ENCODE data around the gene KIF1A.

The KIF1A gene

DNA sequence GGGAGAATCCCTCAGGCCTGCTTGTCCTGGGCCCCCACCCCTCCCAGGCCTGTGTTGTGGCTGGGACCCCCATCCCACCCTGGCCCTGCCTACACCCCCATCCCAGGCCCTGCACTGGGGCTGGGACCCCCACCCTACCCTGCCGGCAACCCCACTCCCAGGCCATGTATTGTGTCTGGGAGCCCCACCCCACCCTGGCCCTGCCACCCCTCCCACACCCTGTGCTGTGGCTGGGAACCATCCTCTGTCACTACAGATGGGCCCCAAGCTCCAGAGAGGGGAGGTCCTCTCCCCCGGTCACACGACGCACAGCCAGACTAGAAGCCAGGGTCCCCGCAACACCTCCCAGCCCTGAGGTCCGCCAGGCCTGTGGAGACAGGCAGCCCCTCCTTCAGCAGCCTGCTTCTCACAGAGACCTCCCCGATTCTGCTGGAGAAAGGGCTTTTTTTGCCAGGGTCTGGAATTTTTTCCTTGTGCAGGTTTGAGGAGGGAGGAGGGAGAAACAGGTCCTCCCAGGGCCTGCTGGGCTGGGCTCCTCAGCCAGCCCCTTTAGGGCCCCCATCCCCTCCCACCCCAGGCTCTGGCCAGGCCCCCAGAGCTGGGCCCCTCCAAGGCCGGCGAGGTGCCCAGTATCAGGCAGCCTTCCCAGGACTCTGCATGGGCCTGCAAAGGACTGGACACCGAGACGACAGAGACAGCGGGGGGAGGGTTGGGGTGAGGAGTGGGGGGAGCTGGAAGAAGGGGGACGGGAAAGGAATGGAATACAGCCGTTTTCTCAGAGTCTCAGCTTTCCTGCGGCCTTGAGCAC lies 28.0 kb downstream of the KIF1A start:
- TF ChIP-seq CTCF (IDR thresholded peaks at IDR 0.05; ENCODE audit: low read depth, low read length): no peak
- no peak for DNase-seq (ENCODE audit: extremely low read depth, low read depth)

- TF ChIP-seq CTCF (IDR thresholded peaks at IDR 0.05; ENCODE audit: low read depth, low read length): no peak
- no peak for DNase-seq (ENCODE audit: extremely low read depth, low read depth)
Measured at GRCh38 chr2:240791221-240791800, 28.7 kb downstream of the KIF1A start.

DNA sequence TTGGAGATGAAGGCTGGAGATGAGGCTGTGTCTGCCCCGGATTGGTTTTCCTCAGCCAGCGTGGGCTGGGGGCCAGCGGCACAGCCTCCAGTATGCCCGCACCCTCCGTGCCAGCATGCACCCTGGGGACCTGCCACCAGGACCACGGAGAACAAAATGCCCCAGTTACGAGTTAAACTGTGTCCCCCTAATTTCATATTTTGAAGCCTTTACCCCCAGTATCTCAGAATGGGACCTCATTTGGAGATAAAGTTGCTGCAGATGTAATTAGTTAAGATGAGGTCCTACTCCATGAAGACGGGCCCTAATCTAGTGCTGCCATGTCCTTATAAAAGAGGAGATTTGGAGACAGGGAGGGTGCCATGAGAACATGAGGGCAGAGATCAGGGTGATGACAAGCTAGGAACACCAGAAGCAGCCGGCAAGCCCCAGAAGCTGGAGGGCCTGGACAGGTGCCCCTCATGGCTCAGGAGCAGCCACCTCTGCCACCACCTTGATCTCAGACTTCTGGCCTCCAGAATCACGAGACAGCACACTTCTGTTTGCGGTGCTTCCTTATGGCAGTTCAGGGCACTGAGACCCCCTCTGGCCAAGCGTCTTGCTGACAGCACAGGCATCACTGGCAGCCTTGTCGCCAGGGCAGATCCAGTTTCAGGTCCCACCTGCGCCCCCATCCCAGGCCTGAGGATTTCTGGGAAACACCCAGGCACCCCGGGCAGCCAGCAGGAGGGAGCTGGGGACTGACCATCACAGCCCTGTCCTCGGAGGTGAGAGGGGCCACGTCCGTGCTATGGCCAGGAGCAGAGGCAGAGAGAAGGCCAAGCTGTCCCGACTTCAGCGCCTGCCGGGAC lies 29.4 kb downstream of the KIF1A start:
- no peak for DNase-seq (ENCODE audit: extremely low read depth, low read depth)
- TF ChIP-seq CTCF (IDR thresholded peaks at IDR 0.05; ENCODE audit: low read depth, low read length): no peak

DNA sequence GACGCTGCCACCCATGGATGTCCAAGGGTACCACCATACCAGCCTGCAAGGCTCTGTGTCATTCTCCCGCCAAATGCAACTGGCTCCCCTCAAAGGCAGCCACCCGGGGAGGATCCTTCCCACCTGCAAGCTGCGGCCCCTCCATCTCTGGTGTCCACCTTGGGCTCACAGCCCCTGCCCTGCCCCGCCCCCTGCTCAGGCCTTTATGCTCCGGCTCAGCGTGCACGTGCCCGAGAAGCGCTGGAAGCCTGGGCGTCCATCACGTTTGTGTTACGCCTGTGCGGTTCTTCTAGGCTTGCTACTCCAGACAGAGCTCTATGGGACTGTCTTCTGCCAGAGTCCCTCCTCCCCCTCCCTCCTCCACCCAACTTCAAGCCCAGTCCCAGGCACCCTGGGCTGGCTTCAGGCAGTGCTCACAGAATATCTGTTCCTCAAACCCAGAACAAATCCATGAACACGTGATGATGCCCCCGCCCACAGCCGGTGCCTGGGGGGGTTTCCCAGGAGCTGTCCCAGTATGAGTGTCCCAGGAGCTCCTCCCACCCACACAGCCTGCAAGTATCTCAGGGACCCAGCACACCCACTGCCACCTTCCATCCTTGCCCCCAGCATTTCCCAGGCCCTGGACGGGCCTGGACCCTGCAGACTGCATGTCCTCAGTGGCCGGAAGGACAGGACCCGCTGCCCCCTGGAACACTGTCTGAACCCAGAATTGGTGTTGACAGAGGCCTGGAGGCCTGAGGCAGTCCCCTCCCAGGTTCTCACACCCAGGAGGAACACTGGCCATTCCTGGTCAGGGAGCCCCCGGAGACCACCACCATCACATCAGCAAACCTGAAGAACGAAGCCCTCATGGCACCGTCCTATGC lies 30.3 kb downstream of the KIF1A start:
- no peak for TF ChIP-seq CTCF (IDR thresholded peaks at IDR 0.05; ENCODE audit: low read depth, low read length)
- no peak for DNase-seq (ENCODE audit: extremely low read depth, low read depth)

- DNase-seq (ENCODE audit: extremely low read depth, low read depth): no peak
- TF ChIP-seq CTCF (IDR thresholded peaks at IDR 0.05; ENCODE audit: low read depth, low read length): no peak
Measured at GRCh38 chr2:240789051-240789453, 31.0 kb downstream of the KIF1A start.

DNA sequence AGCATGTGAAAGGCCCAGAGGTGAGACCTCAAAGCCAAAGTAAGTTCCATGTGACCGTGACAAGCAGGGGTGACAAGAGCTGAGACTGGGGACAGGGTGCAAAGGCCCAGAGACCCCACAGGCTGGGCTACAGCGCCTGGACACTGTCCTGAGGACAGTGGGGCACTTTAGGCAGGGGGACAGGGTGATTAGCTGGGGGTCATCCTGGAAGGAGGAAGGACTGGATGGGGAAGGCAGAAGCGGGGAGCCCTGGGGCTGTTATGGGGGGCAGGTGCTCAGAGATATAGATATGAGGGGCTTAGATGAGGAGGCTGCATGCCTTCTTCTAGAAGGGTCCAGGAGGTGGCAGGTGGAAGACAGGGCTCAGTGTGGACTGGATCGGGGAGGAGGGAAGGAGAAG lies 31.5 kb downstream of the KIF1A start:
- no peak for DNase-seq (ENCODE audit: extremely low read depth, low read depth)
- no peak for TF ChIP-seq CTCF (IDR thresholded peaks at IDR 0.05; ENCODE audit: low read depth, low read length)
